Mononuclear cell (primary cell): ENCODE data around the gene AMDHD2. TPM values are rescaled to one million over a fixed set of nuclear protein-coding genes. Genes with fewer than 3 reads are reported as not detected.

ENCODE experiments used
- H3K27me3 ChIP-seq: 2 replicates; pipeline ENCODE4 v1.6.0; 2011; ENCODE audit warnings: low read length, control low read depth; ENCODE audit not compliant: insufficient read depth
- H3K4me1 ChIP-seq: 2 replicates; pipeline ENCODE4 v1.5.1; 2011; ENCODE audit warnings: mild to moderate bottlenecking, low read length, control low read depth; ENCODE audit not compliant: insufficient read depth
- H3K4me3 ChIP-seq: 2 replicates; pipeline ENCODE4 v1.5.1; 2011; ENCODE audit warnings: mild to moderate bottlenecking, low read length, moderate library complexity
- H3K9me3 ChIP-seq: 2 replicates; pipeline ENCODE4 v1.5.1; 2011; ENCODE audit warnings: low read depth, mild to moderate bottlenecking, control low read depth, low read length
- total RNA-seq: library from RNA; depleted of rRNA; stranded (reverse); fragments of >200 nt; gene quantifications from one replicate; pipeline ENCODE4 v1.2.3, GENCODE V29; 2012

AMDHD2 gene
- total RNA-seq, 1 donor: 49.7 TPM

DNA sequence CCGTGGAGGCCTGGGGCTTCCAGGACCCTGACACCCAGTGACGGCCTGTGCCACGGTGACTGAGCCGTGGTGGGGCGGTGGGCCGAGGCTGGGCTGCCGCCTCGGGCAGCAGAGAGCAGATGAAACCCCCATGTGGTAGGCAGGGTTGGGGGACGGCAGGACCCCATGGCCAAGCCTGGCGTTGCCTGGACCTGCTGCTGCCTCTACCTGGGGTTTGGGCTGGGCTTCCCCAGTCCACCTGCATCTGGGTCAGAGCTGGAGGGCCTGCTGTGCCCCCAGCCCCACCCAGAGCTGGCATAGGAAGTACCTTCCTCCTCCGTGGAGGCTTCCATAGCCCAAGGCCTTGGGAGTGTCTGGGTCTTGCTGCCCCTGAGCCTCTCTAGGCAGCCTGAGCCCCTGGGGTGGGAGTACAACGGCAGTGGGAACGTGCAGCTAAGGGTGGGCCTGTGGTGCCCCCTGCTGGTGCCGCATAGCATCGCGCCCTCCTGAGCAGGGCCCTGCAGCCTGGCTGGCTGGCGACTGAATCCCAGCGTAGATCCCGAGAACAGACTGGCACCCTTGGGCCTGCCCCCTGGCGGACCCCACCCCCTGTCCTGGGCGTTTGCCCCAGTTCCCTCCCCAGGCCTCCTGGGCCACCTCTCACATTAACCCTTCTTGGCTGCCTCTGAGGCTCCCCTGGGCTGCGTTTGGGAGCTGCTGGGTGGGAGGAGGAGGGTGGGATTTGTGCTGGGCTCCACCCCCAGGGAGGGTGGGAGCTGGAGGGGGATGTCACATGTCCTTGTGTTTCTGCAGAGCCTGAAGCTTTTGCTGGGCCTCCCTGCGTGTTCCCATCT lies 19.0 kb upstream of the AMDHD2 start:
- no peaks in the 10 kb centered on the region for H3K27me3 ChIP-seq
- H3K4me1 ChIP-seq: peaks cover 20% of the 10 kb centered on the region
- no peak overlapping the region for H3K4me3 ChIP-seq
- H3K9me3 ChIP-seq: no peaks in the 10 kb centered on the region

DNA sequence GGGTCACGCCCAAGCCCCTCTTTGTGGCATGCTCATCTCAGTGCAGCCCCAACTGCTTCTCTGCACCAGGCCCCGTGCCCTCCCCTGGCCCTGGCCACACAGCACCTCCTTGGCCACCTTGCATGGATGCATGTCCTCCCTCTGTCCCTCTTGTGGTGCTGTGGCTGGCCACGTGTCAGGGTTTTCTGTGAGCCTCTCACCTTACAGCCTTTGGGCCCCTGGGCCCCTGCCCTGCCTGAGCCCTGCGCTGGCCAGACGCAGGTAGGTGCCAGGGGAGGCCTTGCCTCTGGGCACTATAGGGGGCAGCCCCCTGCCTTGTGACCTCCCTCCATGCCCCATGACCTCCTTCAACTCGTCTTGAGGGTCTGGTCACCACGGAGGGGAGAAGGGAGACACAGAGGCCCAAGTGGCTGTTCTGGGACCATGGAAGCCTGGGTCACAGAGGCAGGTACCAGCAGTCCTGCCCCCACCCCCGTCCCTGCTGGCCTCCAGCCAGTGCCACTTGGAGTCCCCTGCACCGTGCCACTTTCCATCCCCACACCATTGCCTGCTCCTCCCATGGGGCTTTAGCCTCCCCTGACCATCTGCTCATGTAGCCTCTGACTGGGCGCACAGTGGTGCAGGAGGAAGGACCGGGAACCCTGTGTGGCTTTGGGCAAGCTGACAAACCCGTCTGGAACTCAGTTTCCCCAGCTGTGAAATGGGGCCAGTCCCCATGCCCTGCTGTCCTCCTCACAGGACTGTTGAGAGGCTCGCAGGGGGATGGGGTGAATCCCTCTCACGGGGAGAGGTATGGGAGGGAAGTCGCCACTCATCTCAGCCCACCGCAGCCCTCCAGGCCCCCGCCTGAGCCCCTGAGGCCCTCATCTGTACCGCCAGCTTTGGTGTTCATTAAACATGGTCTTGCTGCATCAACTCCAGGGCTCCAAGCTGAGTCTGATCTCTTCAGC lies 17.9 kb upstream of the AMDHD2 start:
- Histone ChIP-seq H3K4me1 (peaks cover 30% of the 10 kb centered on the region), H3K9me3 (no peaks in the 10 kb centered on the region), H3K4me3 (no peak overlapping the region), H3K27me3 (no peaks in the 10 kb centered on the region)

DNA sequence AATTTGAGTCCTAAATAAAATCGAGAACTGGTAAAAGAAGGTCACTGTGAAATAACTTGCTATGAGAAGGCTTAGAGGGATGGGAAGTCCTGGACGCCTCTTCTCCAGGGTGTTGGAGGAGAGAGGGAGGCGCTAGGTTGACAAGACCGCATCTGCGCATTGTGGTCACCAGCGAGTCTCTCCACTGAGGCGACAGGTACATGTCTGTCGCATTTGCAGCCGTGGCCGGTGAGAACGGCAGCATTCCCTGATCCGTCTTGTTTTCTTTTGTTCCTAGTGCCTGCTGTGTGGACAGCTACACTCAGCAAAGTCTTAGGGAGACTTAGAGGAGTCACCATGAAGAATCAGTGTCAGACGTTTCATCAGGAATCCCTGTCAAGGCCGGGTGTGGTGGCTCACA lies 14.5 kb upstream of the AMDHD2 start:
- H3K27me3 ChIP-seq: no peaks in the 10 kb centered on the region
- H3K4me1 ChIP-seq: peaks cover 63% of the 10 kb centered on the region
- H3K9me3 ChIP-seq: no peaks in the 10 kb centered on the region
- H3K4me3 ChIP-seq: no peak overlapping the region

DNA sequence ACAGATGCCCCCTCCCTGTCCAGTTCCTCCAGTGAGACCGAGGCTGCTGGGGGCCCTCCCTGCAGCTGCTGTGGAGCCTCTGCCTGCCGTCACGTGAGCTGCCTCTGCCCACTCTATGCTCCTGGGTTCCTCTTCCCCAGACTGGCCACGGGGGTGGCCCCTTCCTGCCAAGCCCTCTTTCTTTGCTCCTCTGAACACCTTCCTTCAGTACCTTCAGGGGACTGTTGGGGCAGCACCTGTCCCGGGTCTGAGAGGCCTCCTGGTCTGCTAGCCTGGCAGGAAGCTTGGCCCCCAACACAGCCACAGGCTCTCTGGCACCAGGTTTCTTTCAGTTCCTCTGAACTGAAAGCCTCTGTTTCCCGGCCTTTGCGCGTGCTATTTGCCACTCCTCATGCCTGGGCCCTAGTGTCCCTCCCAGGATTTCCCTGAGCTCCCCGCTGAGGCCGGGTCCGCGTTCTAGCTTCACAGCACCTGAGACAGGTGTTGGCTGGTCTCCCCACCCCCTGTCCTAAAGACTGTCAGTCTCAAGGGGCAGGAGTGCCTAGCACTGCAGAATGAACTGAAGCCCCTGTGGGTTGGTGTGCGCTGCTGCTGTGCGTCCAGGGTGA lies 13.0 kb upstream of the AMDHD2 start:
- H3K27me3 ChIP-seq: no peaks in the 10 kb centered on the region
- peaks cover 59% of the 10 kb centered on the region for H3K4me1 ChIP-seq
- no peaks in the 10 kb centered on the region for H3K9me3 ChIP-seq
- H3K4me3 ChIP-seq: no peak overlapping the region

DNA sequence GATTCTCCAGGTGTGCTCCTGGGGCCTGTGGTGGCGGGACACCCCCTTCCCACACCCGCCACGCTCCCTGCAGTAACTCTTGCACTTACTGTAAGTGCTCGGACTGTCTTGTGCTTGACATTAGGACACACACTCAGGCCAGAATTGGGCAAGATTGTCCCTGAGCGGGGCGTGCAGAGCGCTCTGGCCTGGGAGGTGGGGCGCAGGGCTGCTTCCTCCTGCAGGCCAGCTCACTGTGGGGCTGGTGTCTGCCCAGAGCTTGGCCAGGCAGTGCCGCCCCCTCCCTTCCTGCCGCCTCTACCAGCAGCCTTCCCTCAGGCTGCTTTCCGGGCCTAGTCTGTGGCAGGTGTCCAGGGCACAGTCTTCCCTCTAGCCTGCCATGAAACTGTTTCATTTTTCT lies 12.5 kb upstream of the AMDHD2 start:
- Histone ChIP-seq H3K4me1 (peaks cover 59% of the 10 kb centered on the region), H3K4me3 (no peak overlapping the region)

DNA sequence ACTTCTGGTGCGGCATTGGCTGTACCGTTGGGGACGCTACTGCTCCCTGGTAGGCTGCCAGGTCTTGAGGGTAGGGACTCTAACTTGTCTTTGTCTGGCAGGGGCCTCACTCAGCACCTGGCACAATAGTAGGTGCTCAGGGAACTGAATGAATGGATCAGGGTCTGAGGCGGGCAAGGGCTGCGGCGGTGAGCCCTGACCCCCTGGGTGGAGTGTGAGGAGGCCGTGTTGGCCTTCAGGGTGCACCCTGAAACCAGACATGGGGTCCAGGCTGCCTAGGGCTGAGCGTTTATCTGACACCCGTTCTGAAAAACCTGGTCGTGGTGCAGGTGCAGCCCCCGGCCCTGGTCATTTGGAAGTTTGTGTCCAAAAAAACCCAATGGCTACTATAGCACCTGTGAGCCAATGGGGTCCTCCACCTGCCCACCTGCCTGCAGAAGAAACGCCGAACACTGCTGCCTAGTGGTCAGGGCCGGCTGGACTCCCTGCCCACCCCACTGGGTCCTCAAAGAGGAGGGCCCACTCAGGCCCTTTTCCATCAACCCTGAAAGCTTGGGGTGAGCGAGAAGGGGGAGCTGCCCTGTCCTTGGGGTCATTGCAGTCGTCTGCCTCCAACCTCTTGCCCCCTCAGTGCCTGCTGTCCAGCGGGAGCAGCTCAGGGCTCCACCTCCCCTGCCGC lies 11.3 kb upstream of the AMDHD2 start:
- Histone ChIP-seq H3K4me1 (peaks cover 59% of the 10 kb centered on the region), H3K4me3 (no peak overlapping the region), H3K27me3 (no peaks in the 10 kb centered on the region), H3K9me3 (no peaks in the 10 kb centered on the region)

More for the DNA sequence above, 12.5 kb upstream of the AMDHD2 start:
- Histone ChIP-seq H3K27me3 (no peaks in the 10 kb centered on the region), H3K9me3 (no peaks in the 10 kb centered on the region)

DNA sequence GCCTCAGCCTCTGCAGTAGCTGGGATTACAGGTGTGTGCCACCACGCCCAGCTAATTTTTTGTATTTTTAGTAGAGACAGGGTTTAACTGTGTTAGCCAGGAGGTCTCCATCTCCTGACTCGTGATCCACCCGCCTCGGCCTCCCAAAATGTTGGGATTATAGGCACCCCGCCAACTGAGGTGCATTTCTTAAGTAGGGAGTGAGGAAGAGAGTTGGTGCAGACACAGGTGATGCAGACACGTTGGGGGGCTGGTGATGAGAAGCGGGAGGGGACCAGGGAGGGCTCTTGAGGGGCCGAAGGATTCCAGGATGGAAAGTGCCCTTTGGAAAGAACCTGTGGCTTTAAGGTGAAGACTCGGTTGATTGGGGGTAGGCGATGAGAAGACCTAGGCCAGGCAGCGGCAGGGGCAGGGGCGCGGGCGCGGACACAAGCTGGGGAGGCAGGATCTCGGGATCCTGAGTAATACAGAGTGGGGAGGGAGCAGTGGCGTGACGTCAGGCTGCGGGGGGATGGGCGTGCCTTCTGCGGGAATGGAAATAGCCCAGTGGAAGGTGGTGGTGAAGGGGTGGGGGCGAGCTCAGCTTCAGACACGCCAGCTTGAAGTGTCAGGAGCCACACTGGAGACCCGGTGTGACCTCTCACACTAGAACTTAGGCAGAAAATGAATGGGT lies 8.9 kb upstream of the AMDHD2 start:
- H3K4me3 ChIP-seq: no peak overlapping the region
- no peaks in the 10 kb centered on the region for H3K27me3 ChIP-seq
- no peaks in the 10 kb centered on the region for H3K9me3 ChIP-seq
- H3K4me1 ChIP-seq: peaks cover 75% of the 10 kb centered on the region

DNA sequence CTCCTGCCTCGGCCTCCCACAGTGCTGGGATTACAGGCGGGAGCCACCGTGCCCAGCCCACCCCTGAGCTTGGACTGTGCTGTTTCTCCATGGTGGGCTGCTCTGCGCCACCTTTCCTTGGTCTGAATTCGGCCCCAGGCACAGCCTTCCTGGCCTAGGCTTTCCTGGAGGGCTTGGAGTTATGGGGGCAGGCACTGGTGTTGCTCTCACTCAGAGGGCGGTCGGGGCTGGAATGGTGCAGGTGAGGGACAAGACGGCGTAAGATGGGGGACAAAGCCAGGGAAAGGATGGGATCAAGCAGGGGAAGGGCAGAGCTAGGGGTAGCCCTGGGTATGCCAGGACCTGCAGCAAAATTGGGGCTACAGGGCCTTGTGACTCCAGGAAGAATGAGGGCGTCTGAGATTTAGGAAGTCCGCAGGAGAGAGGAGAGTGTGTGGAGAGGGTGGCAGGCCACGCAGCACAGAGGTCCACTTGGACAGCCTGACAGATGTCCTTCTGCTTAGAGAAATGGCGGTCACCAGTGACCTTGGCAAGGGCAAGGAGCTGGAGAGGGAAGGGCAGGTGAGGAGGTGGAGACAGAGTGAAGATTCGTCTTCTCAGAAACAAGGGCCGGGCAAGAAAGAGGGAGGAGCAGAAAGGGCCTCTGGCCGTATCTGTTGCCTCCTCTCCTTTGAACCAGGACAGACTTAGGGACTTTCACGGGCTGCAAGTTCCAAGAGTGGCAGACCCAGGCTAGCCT lies 8.0 kb upstream of the AMDHD2 start:
- Histone ChIP-seq H3K9me3 (no peaks in the 10 kb centered on the region), H3K27me3 (no peaks in the 10 kb centered on the region), H3K4me1 (peaks cover 75% of the 10 kb centered on the region), H3K4me3 (no peak overlapping the region)

DNA sequence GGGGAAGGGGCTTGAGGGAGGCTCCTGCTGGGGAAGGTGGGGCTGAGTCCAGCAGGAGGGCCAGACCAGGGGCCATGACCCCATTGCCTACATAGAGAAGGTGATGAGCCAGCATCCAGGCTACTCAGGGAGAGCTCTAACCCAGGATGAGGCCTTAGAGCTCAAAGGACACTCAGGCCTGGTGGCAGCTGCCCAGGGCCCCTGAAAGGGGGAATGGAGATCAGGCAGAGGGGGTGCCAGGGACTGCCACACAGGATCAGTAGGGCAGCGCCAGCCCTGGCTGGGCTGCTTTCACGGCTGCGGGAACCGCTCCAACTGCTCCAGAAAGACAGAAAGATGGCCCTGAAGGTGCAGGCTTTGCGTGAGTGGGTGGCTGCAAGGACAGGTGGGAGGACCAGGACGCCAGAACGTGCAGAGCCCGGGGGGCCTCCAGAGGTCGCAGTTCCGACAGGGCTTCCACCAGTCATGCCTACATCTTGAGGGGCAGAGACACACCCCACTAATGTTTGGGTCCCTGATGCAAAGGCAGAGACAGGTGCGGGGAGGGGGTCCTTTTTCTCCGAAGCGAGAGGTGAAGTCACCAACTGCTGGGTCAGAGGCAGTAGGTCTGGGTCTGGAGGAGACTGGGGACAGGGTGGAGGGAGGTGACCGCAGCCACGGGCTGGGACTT lies 7.3 kb upstream of the AMDHD2 start:
- Histone ChIP-seq H3K4me3 (peak overlapping the region; percentile 80), H3K27me3 (no peaks in the 10 kb centered on the region), H3K4me1 (peaks cover 75% of the 10 kb centered on the region), H3K9me3 (no peaks in the 10 kb centered on the region)

DNA sequence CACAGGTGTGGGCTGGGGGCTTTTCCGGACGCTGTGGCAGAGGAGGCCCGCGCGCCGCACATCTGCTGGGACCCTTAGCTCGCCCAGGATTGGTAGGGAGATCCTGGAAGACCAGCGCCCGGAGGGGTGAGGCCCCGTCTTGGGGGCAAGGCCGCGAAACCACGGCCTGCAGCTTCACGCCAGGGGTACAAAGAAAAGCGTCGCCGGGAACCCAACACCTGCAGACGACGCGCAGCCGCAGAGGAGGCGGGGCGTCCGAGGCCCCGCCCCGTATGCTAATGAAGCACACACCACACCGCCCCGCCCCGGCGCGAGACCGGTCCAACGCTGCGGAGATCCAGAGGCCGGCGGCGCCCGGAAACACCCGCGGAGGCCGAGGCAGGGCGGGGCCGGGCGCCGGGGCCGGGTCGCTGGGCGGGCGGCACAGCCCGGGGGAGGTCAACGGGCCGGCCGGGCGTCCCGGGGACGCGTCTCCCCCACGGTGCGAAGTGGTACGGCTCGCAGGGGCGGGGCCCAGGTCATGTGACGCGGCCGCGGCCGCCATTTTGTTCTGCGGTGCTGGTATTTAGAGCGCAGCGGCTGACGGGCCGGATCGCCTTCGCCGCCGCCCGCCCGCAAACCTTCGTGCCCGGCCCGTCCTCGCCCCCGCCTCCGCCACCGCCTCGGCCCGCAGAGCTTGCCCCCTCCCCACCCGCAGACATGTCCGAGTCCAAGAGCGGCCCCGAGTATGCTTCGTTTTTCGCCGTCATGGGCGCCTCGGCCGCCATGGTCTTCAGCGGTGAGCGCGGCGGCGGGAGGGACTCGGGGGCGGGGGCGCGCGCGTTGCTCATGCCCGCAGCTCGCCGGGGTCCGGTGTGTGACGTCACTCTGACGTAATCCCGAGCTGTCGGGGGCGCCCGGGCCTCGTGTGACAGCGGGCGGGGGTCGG lies 6.5 kb upstream of the AMDHD2 start, which contains the start of gene ATP6V0C:
Gene ATP6V0C, plus strand, starts transcription at position 548 of the 928 bp plus-strand sequence. Its CDS starts 152 bp downstream, at position 700.
- H3K27me3 ChIP-seq: no peaks in the 10 kb centered on the region
- peak within 1 kb of the TSS; percentile 80 for H3K4me3 ChIP-seq
- H3K9me3 ChIP-seq: no peaks in the 10 kb centered on the region
- peaks cover 75% of the 10 kb centered on the region for H3K4me1 ChIP-seq

DNA sequence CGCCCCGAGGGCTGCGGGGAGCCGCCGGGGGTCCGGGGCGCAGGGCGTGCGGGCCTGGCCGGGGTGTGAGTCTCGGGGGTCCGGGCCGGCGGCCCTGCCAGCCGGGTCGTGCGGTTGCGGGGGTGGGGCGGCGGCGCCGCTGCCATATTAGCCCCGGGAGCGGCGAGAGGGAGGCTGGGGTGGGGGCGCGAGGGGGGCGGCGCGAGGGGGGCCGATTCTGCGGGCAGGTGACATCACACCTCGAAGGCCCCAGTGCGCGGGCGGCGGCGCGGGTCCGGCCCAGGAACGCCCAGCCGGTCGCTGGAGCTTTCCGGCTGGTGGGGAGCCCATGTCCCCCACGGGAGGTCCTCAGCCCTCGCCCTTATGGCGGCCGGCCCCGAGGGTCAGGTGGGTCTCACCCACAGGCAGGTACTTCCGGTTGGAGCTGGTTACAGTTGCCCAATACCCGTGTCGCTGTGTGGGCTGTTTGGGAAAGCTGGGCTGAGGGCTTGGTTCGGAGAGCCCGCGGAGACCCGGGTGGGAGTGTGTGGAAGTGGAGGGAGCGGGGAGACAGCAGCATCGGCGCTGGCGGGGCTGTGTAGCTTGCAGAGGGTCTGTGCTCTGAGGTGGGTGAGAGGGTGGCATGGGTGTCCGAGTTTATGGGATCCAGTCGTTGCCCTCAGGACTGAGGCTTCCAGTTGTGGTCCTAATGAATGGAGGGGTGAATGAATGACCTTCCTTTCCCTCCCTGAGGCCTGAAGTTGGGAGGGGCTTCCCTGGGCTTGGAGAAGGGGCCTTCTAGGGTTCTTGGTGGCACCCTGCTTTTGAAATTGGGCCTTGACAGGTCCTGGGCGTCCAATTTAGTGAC lies 5.6 kb upstream of the AMDHD2 start:
- Histone ChIP-seq H3K9me3 (no peaks in the 10 kb centered on the region), H3K4me3 (peak overlapping the region; percentile 80), H3K27me3 (no peaks in the 10 kb centered on the region), H3K4me1 (peaks cover 75% of the 10 kb centered on the region)
